Sigmoid colon (tissue), 4 donors: ENCODE data around the gene PROSER3.
A peak's percentile ranks its signal among the peaks of the same experiment; 100 is the strongest.

Experiments used
- POLR2AphosphoS5 ChIP-seq, 4 donors: sonication (generic); formaldehyde crosslinking; IDR thresholded peaks; one replicate each; pipeline ENCODE4 v1.6.1; 2017; ENCODE audit warnings: antibody characterized with exemption in 4 of 4
- TF ChIP-seq, protein P1 (sequence below), 4 experiments: fragments of 450-650 bp in 3 of 4; fragments of 200-600 bp in 1 of 4; IDR thresholded peaks; one replicate each; pipeline ENCODE4 v1.5.1; 2016 to 2019; ENCODE audit warnings: antibody characterized with exemption in 4 of 4, mild to moderate bottlenecking in 3 of 4, moderate library complexity in 2 of 4

GRCh38 chr19:35717665-35718344, 40.2 kb upstream of the PROSER3 start, which contains the start of gene KMT2B:
- TF ChIP-seq, protein P1, sequence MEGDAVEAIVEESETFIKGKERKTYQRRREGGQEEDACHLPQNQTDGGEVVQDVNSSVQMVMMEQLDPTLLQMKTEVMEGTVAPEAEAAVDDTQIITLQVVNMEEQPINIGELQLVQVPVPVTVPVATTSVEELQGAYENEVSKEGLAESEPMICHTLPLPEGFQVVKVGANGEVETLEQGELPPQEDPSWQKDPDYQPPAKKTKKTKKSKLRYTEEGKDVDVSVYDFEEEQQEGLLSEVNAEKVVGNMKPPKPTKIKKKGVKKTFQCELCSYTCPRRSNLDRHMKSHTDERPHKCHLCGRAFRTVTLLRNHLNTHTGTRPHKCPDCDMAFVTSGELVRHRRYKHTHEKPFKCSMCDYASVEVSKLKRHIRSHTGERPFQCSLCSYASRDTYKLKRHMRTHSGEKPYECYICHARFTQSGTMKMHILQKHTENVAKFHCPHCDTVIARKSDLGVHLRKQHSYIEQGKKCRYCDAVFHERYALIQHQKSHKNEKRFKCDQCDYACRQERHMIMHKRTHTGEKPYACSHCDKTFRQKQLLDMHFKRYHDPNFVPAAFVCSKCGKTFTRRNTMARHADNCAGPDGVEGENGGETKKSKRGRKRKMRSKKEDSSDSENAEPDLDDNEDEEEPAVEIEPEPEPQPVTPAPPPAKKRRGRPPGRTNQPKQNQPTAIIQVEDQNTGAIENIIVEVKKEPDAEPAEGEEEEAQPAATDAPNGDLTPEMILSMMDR (IDR thresholded peaks at IDR 0.05): no peak
- peak in 2 of 4 donors; percentile 37 to 42 for TF ChIP-seq POLR2AphosphoS5 (IDR thresholded peaks at IDR 0.05)
